Measurements from ENCODE around the gene CCDC24. TPM values are rescaled to one million over a fixed set of nuclear protein-coding genes. Genes with fewer than 3 reads are reported as not detected.

The CCDC24 gene
- total RNA-seq, 2 donors from 2014 or later, result 6.7 to 21.1 TPM

DNA sequence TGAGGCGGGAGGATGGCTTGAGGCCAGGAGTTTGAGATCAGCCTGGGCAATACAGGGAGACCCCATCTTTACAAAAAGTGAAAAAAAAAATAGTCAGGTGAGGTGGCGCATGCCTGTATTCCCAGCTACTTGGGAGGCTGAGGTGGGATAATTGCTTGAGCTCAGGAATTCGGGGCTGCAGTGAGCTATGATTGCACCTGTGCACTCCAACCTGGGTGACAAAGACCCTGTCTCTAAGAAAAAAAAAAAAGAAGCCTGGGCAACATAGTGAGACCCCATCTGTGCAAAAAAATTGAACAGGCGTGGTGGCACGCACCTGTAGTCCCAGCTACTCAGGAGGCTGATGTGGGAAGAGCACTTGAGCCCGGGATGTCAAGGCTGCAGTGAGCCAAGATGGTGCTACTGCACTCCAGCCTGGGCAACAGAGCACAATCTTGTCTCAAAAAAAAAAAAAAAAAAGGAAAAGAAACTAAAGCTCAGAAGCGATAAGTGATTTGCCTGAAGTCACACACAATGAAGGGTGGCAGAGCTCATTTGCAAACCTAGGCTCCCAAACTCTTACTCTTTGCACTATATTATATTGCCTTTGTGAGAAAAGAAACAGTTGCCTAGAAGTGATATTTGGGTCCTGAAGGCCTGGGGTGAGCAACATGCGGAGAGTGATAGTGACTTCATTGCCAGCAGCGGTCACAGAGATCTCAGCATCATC, 2.0 kb downstream of the CCDC24 start:
- 91 to 93% methylated on average over 9 of the region's 9 CpGs for WGBS, 2 donors
- no peak for TF ChIP-seq POLR2A (IDR thresholded peaks at IDR 0.05)
- TF ChIP-seq, protein P1, sequence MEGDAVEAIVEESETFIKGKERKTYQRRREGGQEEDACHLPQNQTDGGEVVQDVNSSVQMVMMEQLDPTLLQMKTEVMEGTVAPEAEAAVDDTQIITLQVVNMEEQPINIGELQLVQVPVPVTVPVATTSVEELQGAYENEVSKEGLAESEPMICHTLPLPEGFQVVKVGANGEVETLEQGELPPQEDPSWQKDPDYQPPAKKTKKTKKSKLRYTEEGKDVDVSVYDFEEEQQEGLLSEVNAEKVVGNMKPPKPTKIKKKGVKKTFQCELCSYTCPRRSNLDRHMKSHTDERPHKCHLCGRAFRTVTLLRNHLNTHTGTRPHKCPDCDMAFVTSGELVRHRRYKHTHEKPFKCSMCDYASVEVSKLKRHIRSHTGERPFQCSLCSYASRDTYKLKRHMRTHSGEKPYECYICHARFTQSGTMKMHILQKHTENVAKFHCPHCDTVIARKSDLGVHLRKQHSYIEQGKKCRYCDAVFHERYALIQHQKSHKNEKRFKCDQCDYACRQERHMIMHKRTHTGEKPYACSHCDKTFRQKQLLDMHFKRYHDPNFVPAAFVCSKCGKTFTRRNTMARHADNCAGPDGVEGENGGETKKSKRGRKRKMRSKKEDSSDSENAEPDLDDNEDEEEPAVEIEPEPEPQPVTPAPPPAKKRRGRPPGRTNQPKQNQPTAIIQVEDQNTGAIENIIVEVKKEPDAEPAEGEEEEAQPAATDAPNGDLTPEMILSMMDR (IDR thresholded peaks at IDR 0.05), result no peak

DNA sequence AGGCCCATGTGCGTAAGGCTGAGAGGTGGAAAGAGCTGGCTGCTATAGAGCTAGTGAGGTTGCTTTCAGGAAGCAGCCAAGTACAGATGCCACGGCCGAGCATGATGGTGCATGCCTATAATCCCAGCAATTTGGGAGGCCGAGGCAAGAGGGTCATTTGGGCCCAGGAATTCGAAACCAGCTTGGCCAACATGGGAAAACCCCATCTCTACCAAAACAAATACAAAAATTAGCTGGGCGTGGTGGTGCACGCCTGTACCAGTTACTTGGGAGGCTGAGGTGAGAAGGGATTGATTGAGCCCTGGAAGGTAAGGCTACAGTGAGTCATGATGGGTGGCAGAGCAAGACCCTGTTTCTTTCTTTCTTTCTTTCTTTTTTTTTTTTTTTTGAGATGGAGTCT, 2.7 kb downstream of the CCDC24 start:
- 87 to 92% methylated on average over 7 of the region's 7 CpGs for WGBS, 2 donors
- TF ChIP-seq POLR2A (IDR thresholded peaks at IDR 0.05), result no peak
- TF ChIP-seq, protein P1 (IDR thresholded peaks at IDR 0.05), result no peak
- no peak for ATAC-seq
- Histone ChIP-seq H3K4me3 (no peak overlapping the region), H3K27ac (no peak overlapping the region), H3K27me3 (no peaks in the 10 kb centered on the region), H3K9me3 (no peaks in the 10 kb centered on the region), H3K4me1 (peaks cover 19% of the 10 kb centered on the region), H3K36me3 (replicated peaks in 1 of 2; ENCODE audit: insufficient read depth in 1 of 2, low read depth in 2 of 2) (no peaks in the 10 kb centered on the region)
- intact Hi-C loops (cut with DNase I), result no loop called here
- no peak for DNase-seq

More for the DNA sequence above, 2.0 kb downstream of the CCDC24 start:
- intact Hi-C loops (cut with DNase I), result no loop called here
- ATAC-seq (no peak), DNase-seq (no peak)
- Histone ChIP-seq H3K9me3 (no peaks in the 10 kb centered on the region), H3K4me3 (no peak overlapping the region), H3K27me3 (no peaks in the 10 kb centered on the region), H3K27ac (peak overlapping the region in 1 of 4 donors; percentile 84), H3K36me3 (replicated peaks in 1 of 2; ENCODE audit: insufficient read depth in 1 of 2, low read depth in 2 of 2) (no peaks in the 10 kb centered on the region), H3K4me1 (peaks cover 19% of the 10 kb centered on the region)

DNA sequence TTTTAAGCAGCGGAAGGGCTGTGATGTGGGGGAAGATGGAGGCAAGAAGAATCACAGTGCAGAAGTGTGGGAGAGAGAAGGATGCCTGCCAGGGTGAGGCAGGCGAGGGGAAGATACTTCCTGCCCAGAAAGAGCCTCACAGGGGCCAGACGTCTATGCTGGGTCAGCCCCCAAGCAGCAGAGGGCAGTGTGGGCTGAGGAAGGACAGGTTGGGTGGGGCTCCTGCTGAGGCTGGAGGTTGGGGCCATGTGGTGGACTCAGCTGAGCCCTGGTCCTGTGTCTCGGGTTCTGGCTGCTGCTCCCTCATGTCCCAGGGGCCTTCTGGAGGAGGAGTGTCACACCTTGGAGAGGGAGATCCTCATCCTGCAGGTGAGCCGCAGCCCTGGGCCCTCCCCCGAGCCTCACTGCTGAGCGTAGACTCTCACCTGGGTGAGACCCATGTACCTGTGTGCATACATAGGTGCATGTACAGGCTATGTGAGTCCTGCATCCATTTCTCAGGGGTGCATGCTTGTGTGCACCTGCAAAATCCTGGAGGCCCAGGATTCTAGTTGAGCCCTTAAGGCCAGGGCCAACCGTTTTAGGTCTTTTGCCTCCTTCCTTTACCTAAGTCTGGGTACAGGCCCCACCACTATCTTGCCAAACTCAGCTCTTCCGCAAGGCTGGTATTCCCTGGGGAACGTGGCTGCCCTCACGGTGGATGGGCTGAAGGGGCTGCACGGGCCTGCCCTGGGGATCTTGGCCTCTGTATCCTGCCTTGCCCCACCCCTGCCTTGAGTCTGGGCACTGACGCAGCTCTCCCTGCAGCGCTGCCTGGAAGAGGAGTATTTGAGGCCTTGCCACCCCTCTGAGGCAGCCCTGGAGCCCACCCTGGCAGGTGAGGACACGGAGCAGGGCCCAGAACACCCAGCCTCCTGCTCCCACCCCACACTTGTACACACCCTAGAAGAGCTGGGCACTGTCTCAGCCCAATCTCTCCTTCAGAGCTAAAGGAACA, 3.7 kb downstream of the CCDC24 start:
- H3K4me3 ChIP-seq, result no peak overlapping the region
- WGBS, 2 donors, result 78 to 80% methylated on average over 10 to 15 of the region's 15 CpGs
- peaks cover 19% of the 10 kb centered on the region for H3K4me1 ChIP-seq
- DNase-seq, result no peak
- no peak for TF ChIP-seq POLR2A (IDR thresholded peaks at IDR 0.05)
- TF ChIP-seq, protein P1 (IDR thresholded peaks at IDR 0.05), result no peak
- intact Hi-C loops (cut with DNase I), result no loop called here
- no peak overlapping the region for H3K27ac ChIP-seq
- H3K9me3 ChIP-seq, result no peaks in the 10 kb centered on the region
- no peaks in the 10 kb centered on the region for H3K27me3 ChIP-seq
- H3K36me3 ChIP-seq (replicated peaks in 1 of 2; ENCODE audit: insufficient read depth in 1 of 2, low read depth in 2 of 2), result no peaks in the 10 kb centered on the region
- ATAC-seq, result no peak

DNA sequence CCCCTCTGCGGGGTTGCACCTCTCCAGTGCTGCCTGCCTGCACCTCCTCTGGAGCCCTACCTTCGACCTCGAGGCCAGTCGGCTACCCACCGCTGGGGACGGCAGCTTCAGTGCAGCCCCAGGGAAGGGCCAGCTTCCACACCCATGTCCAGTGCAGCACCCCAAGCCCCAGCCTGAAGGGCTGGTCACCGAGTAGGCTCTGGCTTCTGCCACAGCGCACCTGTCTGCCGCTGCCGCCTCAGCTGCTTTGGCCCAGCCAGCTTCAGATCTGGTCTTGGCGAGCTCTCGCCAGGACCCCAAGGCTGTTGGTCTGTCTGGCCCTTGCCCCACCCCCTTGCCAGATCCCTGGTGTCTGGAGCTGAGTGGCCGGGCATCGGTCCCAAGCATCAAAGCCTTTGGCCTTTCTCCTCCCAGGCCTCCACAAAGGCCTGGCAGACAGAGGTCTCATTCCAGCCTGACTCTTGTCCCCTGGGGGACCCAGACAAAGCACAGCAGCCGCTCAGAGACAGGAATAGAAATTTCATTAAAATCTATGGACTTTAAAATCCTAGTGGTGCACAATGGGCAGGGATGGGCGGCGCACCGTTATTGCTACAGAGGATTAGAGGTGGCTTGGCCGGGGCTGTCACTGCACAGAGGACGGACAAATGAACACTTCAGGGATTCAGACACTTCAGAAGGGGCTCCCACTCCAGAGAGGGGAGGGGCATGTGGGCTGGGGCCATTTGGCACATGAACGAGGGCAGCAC, 4.8 kb downstream of the CCDC24 start:
- 86 to 93% methylated on average over 7 to 21 of the region's 21 CpGs for WGBS, 2 donors
- ATAC-seq (no peak), DNase-seq (no peak)
- H3K27me3 ChIP-seq, result no peaks in the 10 kb centered on the region
- no peak overlapping the region for H3K27ac ChIP-seq
- peaks cover 9% of the 10 kb centered on the region for H3K4me1 ChIP-seq
- no peaks in the 10 kb centered on the region for H3K9me3 ChIP-seq
- intact Hi-C loops (cut with DNase I), result no loop called here
- no peak overlapping the region for H3K4me3 ChIP-seq
- TF ChIP-seq, protein P1 (IDR thresholded peaks at IDR 0.05), result no peak
- TF ChIP-seq POLR2A (IDR thresholded peaks at IDR 0.05), result no peak
- H3K36me3 ChIP-seq (replicated peaks in 1 of 2; ENCODE audit: insufficient read depth in 1 of 2, low read depth in 2 of 2), result no peaks in the 10 kb centered on the region
